ENCODE measurements around the gene IGF2BP3. TPM values are rescaled to one million over a fixed set of nuclear protein-coding genes. Genes with fewer than 3 reads are reported as not detected.

IGF2BP3 gene
- total and polyA plus RNA-seq, 10 of the 15 experiments (the other 5 are each of a cell fraction or from before 2014, with no cell fraction given), result 4.6 to 61.2 (median 36.9) TPM

DNA sequence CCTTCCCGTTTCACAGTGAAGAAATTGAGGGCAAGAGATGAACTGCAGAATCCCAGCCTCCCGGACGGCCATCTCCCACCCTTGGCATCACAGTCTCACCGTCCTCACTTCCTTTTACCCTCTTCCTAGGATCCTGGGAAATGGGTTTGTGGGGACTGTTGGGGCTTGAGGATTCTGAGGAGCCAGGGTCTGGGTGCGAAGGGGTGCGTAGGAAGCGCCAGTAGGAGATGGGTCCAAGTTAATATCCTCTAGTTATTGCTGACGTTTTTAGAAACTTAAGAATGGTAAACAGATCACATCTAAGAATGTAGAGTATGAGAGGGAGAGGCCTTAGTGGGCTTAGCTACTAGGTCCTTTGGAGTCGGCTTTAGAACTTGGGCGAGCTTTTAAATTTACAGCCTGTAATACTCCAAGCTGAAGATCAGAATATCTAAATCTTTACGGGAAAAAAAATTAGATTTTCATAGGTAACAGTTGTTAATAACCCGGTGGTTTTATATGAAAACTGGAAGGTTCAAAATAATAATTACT lies 170.5 kb downstream of the IGF2BP3 start (continued):
- TF ChIP-seq TCF7 (IDR thresholded peaks at IDR 0.05; ENCODE audit: borderline replicate concordance), result no peak
- TF ChIP-seq, protein P1, sequence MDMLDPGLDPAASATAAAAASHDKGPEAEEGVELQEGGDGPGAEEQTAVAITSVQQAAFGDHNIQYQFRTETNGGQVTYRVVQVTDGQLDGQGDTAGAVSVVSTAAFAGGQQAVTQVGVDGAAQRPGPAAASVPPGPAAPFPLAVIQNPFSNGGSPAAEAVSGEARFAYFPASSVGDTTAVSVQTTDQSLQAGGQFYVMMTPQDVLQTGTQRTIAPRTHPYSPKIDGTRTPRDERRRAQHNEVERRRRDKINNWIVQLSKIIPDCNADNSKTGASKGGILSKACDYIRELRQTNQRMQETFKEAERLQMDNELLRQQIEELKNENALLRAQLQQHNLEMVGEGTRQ (IDR thresholded peaks at IDR 0.05; ENCODE audit: borderline replicate concordance, low read depth, low read length), result no peak

DNA sequence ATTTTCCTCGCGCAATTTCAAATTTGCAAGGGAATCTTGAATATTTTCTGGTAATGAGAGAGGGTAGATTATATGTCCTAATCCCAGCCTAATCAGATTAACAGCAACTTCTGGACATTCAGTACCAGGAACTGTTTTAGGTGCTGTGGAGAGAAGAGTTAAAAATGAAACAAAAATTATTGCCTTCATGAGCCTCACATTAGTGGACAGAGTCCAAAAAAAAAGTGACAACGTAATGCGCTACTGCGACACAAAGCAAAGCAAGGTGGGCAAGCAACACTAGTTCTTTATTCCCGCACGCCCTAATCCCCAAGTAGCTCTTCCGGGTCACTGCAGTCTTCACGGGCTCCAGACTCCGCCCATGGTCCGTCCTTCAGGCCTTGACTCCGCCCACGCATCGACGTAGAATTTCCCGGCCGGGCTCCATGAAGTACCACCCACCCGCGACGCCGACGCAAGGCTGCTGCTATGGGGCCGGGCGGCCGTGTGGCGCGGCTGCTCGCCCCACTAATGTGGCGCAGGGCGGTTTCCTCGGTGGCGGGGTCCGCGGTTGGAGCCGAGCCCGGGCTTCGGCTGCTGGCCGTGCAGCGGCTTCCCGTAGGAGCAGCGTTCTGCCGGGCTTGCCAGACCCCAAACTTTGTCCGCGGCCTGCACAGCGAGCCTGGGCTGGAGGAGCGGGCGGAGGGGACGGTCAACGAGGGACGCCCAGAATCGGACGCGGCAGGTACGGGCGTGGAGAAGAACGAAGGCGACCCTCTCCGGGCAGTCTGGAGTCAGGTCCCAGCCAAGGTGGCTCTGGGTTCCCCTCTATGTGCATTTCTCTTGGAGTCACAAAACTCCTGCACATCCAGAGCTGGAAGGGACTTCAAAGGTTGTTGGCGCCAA lies 171.2 kb downstream of the IGF2BP3 start, which contains the start of gene MALSU1:
MALSU1 (plus strand) TSS at position 455 of the 885 bp plus-strand sequence; CDS start at position 469, 14 bp downstream.
- ChIA-PET SMC1A (ENCODE audit: uncharacterized antibody, unreplicated experiment) (interaction anchor here (0.6 to 1.9 kb wide), 7 partner anchors 10 to 169 kb away, joined by 3 to 6 read pairs (median 3); no protein-coding TSS in a partner anchor), CTCF (interaction anchor here (0.7 to 2.3 kb wide), 4 partner anchors 21 to 59 kb away, joined by 3 to 15 read pairs (median 11); no protein-coding TSS in a partner anchor), POLR2A (interaction anchor here (0.6 to 1.1 kb wide), 6 partner anchors 9 to 417 kb away, joined by 3 to 5 read pairs (median 4); no protein-coding TSS in a partner anchor), RAD21 (ENCODE audit: unreplicated experiment) (interaction anchor here (1.0 to 2.0 kb wide), 5 partner anchors 27 to 240 kb away, joined by 3 to 9 read pairs (median 6); no protein-coding TSS in a partner anchor)
- peak within 1 kb of the TSS; percentile 93 for H3K4me2 ChIP-seq (ENCODE audit: control insufficient read depth, insufficient read depth)
- no peaks in the 10 kb centered on the region for H3K36me3 ChIP-seq (ENCODE audit: control insufficient read depth in 2 of 2, insufficient read depth in 2 of 2, low read length in 1 of 2)
- H3K4me1 ChIP-seq (ENCODE audit: control insufficient read depth, insufficient read depth, low read length), result peaks cover 2% of the 10 kb centered on the region; the same call in 1 of the 2 replicates
- H3K4me3 ChIP-seq, result peak within 1 kb of the TSS; percentile 87
- peak within 1 kb of the TSS; percentile 92 for H2AFZ ChIP-seq (ENCODE audit: control insufficient read depth, low read depth, low read length)
- no peaks in the 10 kb centered on the region; the same call in 2 of the 3 replicates for H3K9me3 ChIP-seq (replicated peaks; ENCODE audit: control insufficient read depth, insufficient read depth, low read length)
- peaks cover 34% of the 10 kb centered on the region for H3K79me2 ChIP-seq (ENCODE audit: control insufficient read depth, insufficient read depth, low read length)
- peak; percentile 89 for DNase-seq (ENCODE audit: low read depth, low spot score)
- WGBS (ENCODE audit: insufficient coverage, insufficient replicate concordance, low lambda C conversion rate, missing lambda C conversion rate), result under 1% methylated on average over 36 of the region's 59 CpGs
- intact Hi-C loops (cut with micrococcal nuclease; ENCODE audit: unreplicated experiment) (no loop called here), in situ Hi-C loops (cut with MboI) (no loop called here)
- no peaks in the 10 kb centered on the region for H3K27me3 ChIP-seq (replicated peaks in 1 of 2; ENCODE audit: control insufficient read depth in 2 of 2, insufficient read depth in 2 of 2, low read length in 1 of 2)
- H3K27ac ChIP-seq (ENCODE audit: control insufficient read depth, insufficient read depth), result peak within 1 kb of the TSS; percentile 60
- FAIRE-seq, result peak; percentile 66
- H4K20me1 ChIP-seq (ENCODE audit: control insufficient read depth, insufficient read depth), result no peaks in the 10 kb centered on the region
- TSS peak; percentile 91 for BruUV-seq (replicated peaks)
- peak within 1 kb of the TSS; percentile 90 for H3K9ac ChIP-seq (ENCODE audit: control insufficient read depth, insufficient read depth, low read length)
- peak; percentile 98 for ATAC-seq
- TF ChIP-seq SIX5 (IDR thresholded peaks at IDR 0.05; ENCODE audit: low read depth, low read length, severe bottlenecking) (peak; percentile 12), CHD2 (IDR thresholded peaks at IDR 0.05; ENCODE audit: borderline replicate concordance, low read depth, low read length) (0 out of 2 replicates have a peak, but pooled peaks have one; percentile 45), CBX5 (IDR thresholded peaks at IDR 0.05; ENCODE audit: low read depth) (no peak), ZNF622 (IDR thresholded peaks at IDR 0.05) (no peak), FOXM1 (IDR thresholded peaks at IDR 0.05; ENCODE audit: low read depth, low read length) (no peak), HDGF (IDR thresholded peaks at IDR 0.05) (peak; percentile 82; the same call in 1 of the 2 replicates), FOS (IDR thresholded peaks at IDR 0.05; ENCODE audit: borderline replicate concordance, extremely low read depth, insufficient read length) (no peak), CREB1 (IDR thresholded peaks at IDR 0.05; ENCODE audit: low read depth) (peak; percentile 96), CREM (IDR thresholded peaks at IDR 0.05; ENCODE audit: low read depth) (peak; percentile 95), KLF5 (IDR thresholded peaks at IDR 0.05; ENCODE audit: partially characterized antibody) (peak; percentile 76), MXI1 (IDR thresholded peaks at IDR 0.05; ENCODE audit: low read depth, low read length) (peak; percentile 83)
- TF ChIP-seq, protein P2, sequence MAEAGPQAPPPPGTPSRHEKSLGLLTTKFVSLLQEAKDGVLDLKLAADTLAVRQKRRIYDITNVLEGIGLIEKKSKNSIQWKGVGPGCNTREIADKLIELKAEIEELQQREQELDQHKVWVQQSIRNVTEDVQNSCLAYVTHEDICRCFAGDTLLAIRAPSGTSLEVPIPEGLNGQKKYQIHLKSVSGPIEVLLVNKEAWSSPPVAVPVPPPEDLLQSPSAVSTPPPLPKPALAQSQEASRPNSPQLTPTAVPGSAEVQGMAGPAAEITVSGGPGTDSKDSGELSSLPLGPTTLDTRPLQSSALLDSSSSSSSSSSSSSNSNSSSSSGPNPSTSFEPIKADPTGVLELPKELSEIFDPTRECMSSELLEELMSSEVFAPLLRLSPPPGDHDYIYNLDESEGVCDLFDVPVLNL (IDR thresholded peaks at IDR 0.05; ENCODE audit: low read depth, low read length), result no peak; the same call in 1 of the 2 replicates
- TF ChIP-seq, protein P3, sequence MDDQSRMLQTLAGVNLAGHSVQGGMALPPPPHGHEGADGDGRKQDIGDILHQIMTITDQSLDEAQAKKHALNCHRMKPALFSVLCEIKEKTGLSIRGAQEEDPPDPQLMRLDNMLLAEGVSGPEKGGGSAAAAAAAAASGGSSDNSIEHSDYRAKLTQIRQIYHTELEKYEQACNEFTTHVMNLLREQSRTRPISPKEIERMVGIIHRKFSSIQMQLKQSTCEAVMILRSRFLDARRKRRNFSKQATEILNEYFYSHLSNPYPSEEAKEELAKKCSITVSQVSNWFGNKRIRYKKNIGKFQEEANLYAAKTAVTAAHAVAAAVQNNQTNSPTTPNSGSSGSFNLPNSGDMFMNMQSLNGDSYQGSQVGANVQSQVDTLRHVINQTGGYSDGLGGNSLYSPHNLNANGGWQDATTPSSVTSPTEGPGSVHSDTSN (IDR thresholded peaks at IDR 0.05; ENCODE audit: insufficient replicate concordance, low read depth, low read length), result peak; percentile 43
- TF ChIP-seq, protein P4, sequence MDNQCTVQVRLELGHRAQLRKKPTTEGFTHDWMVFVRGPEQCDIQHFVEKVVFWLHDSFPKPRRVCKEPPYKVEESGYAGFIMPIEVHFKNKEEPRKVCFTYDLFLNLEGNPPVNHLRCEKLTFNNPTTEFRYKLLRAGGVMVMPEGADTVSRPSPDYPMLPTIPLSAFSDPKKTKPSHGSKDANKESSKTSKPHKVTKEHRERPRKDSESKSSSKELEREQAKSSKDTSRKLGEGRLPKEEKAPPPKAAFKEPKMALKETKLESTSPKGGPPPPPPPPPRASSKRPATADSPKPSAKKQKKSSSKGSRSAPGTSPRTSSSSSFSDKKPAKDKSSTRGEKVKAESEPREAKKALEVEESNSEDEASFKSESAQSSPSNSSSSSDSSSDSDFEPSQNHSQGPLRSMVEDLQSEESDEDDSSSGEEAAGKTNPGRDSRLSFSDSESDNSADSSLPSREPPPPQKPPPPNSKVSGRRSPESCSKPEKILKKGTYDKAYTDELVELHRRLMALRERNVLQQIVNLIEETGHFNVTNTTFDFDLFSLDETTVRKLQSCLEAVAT (IDR thresholded peaks at IDR 0.05), result 0 out of 2 replicates have a peak, but pooled peaks have one; percentile 48

Data from GM12878 (cell line).